NCI-H1417 treated with DMSO at 0.1 percent for 48 hours (cell line): ENCODE data around the gene SCN1B.

ENCODE experiments used
- DNase-seq: peaks from one replicate; lab custom pipeline; 2025; lab: John Stamatoyannopoulos, UW

SCN1B gene

GRCh38 chr19:35053667-35054293, 23.5 kb downstream of the SCN1B start:
- no peak for DNase-seq

DNA sequence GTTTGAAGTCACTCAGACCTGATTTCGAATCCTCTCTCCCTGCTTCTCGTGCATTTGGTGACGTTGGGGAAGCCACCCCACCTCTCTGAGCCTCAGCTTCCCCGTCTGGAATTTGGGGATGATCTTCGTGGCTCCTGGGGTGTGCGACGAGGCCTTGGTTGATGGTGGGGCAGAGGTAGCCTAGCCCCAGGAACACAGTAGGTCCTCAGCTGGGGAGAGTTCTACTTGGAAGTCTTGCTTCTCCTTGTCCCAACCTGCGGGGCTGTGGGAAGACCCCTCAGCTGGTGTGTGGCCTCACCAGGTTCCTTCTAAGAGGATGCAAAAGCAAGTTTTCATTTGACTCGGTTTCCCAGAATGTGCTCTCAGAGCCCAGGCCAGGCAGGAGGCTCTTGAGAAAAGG, 24.4 kb downstream of the SCN1B start:
- DNase-seq, result no peak

GRCh38 chr19:35055715-35056179, 25.5 kb downstream of the SCN1B start:
- peak; percentile 14 for DNase-seq

GRCh38 chr19:35056513-35057063, 26.3 kb downstream of the SCN1B start:
- no peak for DNase-seq

GRCh38 chr19:35058370-35058769, 28.1 kb downstream of the SCN1B start:
- no peak for DNase-seq

DNA sequence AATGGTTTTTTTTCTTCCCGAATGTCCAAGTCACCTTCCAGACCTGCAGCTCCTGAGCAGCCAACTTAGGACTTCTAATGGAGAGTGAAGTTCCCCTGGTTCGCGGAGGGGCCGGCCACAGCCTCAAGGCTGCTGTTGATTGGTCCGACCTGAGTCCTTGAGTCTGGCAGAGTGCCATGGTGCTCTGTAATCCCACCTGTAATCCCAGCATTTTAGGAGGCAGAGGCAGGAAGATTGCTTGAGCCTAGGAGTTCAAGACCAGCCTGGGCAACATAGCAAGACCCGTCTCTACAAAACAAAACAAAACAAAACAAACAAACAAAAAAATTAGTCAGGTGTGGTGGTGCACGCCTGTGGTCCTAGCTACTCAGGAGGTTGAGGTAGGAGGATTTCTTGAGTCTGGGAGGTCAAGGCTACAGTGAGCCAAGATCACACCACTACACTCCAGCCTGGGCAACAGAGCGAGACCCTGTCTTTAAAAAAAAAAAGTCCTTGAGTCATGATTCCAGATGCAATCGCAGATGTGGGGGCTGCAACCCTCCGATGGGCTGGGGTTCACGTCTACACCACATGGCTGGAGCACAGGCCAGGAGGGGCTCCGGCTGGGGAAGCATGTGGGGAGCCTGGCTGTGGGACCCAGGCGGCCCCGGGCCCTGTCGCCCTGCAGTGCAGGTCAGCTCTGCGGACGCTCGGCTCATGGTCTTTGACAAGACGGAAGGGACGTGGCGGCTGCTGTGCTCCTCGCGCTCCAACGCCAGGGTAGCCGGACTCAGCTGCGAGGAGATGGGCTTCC, 28.9 kb downstream of the SCN1B start:
- no peak for DNase-seq

GRCh38 chr19:35059799-35060091, 29.5 kb downstream of the SCN1B start:
- DNase-seq, result no peak

- no peak for DNase-seq
Measured at GRCh38 chr19:35060160-35060855, 30.0 kb downstream of the SCN1B start.

DNA sequence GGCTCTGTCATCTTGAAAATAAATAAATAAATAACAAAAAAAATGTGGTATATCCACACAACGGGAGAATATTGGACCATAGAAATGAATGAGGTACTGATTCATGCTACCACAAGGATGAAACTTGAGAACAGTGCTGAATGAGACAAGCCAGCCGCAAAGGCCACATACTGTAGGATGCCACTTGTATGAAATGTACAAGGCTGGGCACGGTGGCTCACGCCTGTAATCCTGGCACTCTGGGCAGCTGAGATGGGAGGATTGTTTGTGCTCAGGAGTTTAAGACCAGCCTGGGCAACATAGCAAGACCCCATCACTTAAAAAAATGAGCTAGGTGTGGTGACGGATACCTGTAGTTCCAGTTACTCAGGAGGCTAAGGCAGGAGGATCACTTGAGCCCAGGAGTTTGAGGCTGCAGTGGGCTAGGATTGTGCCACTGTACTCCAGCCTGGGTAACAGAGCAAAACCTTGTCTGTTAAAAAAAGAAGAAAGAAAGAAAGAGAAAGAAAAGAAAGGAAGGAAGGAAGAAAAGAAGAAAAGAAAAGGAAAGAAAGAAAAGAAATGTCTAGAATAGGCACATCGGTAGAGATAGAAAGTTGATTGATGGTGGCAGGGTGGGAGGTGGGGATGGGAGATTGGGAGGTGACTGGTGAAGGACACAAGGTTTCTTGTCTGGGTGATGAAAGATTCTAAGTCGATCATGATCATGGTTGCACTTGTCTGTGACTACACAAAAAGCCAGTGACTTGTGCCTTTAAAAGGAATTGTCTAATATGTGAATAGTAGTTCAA, 31.5 kb downstream of the SCN1B start:
- no peak for DNase-seq

DNA sequence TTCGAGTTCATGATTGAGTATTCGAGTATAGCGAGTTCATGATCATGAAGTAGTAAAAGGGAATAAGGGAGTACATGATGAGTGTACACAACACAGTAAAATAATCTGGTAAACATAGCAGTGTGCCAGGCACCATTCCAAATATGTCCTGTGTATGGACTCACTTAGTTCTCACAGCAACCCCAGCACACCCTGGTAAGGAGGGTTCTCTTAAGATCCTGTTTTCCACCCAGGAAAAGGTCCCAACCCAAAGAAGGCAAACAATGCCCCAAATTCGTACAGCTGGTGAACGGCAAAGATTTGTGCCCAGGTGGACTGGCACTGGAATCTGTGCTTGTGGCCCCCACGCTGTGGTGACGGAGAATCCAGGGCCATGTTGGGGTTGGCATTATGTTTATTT, 32.7 kb downstream of the SCN1B start:
- DNase-seq, result no peak

DNA sequence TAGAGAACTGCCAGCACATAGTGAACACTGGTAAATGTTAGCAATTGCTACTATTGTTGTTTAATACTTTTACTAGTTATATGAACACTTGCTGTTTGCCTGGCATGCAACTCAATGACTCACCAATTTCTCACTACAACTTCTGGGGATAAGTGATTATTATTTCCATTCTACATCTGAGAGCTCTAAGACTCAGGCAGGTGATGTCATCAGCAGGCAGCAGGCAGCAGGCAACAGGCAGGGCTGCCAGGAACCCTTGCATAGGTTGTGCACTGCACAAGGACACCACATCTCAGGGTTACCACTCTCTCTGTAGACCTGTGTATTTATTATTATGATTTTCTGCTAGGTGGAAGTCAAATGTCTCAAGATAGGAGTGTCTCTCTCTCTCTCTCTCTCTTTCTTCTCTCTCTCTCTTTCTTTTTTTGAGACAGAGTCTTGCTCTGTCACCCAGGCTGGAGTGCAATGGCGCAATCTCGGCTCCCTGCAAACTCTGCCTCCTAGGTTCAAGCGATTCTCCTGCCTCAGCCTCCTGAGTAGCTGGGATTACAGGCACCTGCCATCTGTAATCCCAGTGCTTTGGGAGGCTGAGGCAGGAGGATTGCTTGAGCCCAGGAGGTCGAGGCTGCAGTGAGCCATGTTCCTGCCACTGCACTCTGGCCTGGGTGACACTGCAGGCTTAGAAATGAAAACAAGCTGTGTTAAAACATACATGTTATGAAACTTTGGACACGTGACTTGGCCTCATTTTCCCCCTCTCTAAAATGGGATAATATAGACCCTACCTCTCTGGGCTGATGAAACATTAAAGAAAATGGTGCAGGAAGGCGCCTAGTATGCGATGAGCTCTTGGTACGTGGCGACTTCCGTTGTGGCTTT, 33.9 kb downstream of the SCN1B start:
- DNase-seq, result no peak

DNA sequence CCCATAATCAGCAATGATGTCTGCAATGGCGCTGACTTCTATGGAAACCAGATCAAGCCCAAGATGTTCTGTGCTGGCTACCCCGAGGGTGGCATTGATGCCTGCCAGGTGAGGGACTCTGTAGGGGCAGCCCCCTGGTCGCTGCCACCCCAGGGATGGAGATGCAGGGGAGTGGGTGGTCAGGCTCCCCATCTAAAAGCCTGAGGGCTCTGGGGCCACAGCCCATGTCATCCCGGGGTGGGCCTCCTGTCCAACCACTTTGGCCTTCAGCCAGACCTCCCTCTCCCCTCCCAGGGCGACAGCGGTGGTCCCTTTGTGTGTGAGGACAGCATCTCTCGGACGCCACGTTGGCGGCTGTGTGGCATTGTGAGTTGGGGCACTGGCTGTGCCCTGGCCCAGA, 35.3 kb downstream of the SCN1B start:
- no peak for DNase-seq

DNA sequence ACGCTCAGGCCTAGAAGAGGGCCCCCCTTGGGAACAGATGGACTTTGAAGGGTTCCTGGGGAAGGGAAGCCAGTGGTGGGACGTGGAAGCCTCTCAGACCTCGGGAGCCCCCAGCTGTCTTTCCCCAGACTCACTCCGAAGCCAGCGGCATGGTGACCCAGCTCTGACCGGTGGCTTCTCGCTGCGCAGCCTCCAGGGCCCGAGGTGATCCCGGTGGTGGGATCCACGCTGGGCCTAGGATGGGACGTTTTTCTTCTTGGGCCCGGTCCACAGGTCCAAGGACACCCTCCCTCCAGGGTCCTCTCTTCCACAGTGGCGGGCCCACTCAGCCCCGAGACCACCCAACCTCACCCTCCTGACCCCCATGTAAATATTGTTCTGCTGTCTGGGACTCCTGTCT, 35.9 kb downstream of the SCN1B start:
- no peak for DNase-seq

DNA sequence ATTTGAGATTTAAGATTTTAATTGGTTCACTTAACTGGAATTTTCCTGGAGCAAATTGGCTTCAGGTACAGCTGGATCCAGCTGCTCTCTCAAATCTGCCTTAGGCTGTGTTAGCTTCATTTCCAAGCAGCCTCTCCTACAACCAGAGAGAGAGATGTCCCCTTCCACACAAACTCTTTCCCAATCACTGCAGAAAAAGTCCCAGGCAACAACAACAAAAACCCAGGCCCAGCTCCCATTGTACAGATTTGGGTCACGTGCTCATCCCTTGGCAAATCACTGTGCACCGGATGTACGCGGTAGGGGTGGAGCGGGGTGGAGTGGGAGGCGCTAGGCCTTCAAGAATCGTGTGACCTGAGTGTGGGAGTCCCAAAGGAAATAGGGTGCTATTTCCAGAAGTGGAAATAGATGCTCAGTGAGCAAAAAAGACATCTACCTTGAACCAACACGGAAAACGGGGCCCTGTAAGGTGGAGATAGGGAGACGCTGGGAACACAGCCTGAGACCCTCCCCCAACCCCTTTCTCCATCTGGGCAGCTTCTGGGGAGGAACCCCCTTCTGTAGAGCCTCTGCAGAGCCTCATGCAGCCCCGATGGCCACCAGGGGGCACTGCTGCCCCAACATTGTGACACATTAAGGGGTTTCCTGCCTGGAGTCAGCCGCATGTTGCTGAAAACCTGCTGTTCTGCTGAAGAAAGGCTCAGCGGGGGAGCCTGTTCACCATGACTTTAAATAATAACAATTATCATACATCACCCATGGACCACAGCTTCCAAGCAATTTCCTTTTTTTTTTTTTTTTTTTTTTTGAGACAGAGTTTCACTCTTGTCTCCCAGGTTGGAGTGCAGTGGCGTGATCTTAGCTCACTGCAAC, 36.7 kb downstream of the SCN1B start:
- DNase-seq, result no peak

DNA sequence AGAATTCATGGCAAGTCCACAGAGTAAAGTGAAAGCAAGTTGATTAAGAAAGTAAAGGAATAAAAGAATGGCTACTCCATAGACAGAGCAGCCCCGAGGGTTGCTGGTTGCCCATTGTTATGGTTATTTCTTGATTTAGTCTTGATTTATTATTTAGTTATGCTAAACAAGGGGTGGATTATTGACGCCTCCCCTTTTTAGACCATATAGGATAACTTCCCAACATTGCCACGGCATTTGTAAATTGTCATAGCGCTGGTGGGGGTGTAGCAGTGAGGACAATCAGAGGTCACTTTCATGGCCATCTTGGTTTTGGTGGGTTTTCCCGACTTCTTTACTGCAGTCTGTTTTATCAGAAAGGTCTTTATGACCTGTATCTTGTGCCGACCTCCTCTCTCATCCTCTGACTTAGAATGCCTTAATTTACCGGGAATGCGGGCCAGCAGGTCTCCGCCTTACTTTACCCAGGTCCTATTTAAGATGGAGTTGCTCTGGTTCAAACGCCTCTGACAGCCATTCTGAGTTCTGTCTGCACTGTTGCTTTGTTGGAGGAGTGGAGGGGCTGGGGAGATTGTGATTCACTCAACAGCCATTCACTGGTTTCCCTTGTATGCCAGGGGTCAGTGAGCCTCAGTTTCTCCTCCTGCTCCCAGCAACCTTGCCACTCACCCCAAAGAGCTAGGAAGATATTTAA, 38.8 kb downstream of the SCN1B start:
- DNase-seq, result no peak

GRCh38 chr19:35069696-35070095, 39.4 kb downstream of the SCN1B start:
- DNase-seq, result no peak

- DNase-seq, result no peak
Measured at GRCh38 chr19:35070471-35070870, 40.2 kb downstream of the SCN1B start.

- no peak for DNase-seq
Measured at GRCh38 chr19:35073516-35073915, 43.2 kb downstream of the SCN1B start.

DNA sequence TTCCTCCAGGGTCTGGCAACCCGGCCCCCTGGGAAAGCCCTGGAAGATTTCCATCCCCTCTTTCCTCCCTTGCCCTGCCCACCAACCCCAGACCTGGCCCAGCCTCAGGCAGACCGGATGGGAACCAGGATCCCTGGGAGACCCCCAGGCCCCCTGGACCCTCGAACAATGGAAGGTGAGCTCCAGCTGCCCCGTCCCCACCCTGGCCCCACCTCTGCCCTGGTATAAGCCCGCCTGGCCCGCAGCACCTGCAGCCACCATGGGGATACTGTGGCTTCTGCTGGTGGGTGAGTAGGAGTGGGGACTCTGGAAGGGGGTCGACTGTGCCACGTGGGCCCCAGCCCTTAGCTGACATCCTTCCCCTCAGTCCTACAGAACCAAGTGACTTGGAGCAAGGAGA, 43.7 kb downstream of the SCN1B start:
- DNase-seq, result no peak
